ENCODE measurements around the gene PIAS3.
A peak's percentile ranks its signal among the peaks of the same experiment; 100 is the strongest.
"Not testable (repeated sequence)": the region's sequence is repeated elsewhere in the genome, so short reads cannot be mapped to it uniquely, and the experiment has no call there.

PIAS3 gene

DNA sequence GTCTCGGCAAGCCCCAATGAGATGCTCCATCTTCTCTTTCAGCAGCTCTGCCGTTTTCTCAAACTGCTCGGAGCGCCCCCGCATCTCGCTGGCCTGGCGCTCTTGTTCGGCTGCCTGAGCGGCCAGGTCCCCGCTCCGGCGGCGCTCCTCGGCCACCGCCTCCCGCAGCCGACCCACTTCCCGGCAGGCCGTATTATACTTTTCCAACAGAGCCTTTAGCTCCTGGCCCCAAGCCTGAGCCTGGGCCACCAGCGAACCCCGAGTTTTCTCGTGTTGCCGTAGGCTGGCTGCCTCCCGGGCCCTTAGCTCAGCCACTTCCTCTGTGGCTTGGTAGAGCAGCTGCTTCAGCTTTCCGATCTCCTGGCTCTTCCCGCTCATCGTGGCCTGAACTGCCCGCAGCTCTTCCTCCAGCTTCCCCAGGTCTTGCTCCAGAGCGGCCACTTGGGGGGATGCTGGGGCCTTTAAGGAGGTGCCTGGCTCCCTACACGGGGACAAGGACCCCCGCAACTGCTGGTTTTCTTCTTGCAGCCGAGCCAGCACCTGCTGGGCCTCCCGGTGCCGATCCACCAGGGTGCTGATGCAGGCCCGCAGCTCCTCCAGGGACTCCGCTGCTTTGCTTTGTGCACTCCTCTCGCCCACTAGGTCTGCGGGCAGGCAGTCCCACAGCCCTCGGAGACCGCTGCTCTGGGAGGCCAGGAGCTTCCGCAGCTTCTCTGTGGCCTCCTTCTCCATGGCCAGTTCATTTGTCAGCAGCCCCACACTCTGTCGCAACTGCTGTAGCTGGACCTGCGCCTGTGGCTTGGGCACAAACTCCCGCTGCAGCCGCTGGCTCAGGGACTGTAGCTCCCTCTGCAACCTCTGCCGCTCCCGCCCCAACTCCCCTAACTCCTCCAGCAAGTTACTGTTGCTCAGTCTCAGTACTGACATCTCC is 13.4 kb upstream of the PIAS3 start:
- DNase-seq = peak; percentile 50

DNA sequence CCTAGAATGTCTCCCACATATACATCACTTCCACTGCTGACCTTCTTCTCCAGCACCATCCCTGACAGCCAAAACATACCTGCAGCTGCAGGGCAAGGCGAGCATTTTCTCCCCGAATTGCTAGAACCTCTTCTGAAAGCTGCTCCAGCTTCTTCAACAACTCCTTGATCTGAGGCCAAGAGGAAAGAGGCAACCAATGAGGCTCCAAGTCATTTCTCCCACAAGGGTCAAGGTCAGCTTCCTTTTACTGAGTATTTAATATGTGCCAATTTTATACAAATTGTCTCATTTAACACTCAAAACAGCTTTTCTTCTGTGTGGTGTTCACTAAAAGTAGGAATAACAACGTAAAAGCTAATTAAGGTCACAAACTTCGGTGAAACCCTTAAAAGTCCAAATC is 9.4 kb upstream of the PIAS3 start:
- DNase-seq = no peak

DNA sequence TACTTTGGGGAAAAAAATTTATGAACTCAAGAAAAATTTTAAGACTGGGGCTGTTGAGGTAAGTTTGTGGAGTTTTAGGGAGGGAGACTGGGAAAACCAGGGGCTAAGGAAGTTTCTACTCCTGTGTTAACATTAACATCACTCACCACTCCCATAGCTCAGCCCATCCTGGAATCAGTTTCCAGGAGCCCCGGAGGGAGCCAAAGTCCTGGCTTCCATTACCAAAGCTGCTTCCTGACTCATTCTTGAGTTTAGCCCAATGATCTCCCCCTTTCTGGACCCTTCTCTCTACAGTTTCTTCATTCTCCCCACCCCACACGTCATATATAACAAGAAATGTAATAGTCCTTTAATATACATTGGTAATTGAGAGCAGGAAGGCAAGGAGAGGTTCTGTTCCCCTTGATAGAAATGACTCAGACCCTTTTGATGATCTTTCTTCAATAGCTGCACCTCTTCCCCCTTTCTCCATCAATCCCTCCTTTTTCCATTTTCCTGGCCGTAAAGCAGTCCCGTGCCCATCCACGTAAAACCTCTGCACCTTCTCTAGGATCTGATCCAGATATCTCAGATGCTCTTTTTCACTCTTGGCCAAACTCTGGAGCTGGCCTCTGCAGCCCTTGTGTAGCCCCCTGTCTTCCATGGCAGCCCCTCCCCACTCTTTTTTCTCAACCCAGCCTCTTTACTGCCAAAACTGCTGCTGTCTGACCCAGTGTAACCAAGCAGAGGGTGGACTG is 4.6 kb upstream of the PIAS3 start:
- DNase-seq = no peak

DNA sequence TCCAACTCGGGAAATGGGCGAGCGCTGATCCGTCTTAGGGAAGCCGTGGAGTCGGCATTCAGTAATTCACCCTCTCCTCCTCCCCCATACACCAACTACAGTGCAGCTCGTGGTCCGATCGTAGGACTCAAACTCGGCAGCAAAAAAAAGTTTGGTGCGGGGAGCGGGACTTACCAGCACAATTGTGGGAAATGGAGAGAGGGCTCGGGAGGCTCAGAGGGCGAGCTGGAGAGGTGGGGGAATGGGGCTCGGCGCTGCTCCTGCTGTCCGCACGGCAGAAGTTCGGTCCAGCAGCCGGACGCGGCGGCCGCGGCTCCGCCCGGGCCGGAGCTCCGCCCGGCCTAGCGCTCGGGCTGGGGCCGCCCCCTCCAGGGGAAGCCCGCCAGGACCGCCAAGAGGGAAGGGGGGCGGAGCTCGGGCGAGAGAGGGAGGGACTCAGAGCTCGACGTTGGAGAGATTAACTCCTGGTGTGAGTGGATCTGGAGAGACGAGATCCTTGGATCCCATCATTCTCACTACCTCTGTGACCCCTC is 676 bp upstream of the PIAS3 start:
- DNase-seq = peak; percentile 75

DNA sequence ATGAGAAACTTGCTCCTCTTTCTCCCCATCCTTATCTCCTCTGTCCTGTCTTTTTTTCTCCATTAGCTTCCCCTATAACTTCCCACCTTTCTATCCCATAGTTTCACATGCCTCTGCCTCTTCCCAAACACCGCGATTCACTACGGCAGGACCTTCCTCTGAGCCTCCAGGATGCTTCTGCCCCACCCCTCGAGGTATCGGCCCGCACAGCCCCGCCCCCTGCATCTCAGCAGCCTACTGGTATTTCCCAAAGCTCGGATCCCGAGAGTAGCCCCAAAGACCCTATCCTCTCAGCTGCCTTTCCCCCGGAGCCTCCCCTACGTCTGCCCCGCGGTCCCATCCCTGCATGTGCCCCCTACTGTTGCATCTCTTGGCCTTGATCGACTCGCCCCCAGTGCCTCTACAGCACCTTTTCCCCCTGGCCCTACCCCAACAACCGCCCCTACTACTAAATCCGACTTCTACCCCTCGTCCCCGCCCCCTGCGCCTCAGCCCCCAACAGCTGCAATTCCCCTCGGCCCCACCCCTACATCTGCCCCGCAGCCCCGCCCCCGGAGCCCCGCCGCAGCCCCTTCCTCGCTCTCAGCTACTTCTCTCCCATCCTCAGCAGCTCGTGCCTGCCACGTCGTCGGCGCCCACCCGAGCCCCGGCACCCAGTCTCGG is 512 bp downstream of the PIAS3 start:
- DNase-seq = no peak

DNA sequence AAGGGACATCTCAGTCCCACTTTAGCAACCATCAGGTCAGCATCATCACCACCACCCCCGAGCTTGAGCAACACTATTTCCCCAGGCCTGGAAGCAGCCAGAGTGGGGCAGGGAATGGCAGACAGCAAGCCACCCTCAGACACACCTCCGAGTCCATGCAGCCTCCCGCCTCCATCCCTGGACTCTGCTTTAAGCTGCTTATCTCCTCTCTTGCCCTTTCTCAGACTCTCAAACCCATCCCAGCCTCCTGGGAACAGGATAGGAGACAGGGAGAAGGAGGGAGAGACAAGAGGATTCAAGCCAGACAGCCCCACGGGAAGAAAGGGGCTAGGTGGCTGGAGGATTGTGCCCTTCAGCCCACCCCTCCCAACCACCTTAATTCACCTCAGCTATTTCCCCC is 1.7 kb downstream of the PIAS3 start:
- no peak for DNase-seq

DNA sequence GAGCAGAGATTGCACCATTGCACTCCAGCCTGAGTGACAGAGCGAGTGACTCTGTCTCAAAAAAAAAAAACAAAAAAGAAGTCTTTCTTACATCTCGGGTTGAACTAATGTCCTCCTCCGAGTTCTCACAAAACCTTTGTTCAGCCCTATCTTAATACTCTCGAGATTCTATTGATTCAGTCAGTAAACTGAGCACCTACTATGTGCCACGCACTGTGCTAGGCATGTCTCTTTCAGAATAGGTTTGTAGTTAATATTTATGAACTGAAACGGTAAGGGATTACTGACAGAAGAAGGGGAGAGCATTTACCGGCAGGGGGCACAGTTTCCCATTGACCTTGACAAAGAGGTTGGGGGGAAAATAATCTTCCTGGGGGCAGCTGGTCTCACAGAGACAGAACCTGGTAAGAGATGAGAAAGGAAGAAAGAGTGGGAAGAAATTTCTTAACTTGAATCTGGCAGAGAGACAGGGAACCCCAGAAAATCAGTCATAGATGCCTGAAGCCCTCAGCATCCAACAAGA is 3.4 kb downstream of the PIAS3 start:
- DNase-seq = no peak

DNA sequence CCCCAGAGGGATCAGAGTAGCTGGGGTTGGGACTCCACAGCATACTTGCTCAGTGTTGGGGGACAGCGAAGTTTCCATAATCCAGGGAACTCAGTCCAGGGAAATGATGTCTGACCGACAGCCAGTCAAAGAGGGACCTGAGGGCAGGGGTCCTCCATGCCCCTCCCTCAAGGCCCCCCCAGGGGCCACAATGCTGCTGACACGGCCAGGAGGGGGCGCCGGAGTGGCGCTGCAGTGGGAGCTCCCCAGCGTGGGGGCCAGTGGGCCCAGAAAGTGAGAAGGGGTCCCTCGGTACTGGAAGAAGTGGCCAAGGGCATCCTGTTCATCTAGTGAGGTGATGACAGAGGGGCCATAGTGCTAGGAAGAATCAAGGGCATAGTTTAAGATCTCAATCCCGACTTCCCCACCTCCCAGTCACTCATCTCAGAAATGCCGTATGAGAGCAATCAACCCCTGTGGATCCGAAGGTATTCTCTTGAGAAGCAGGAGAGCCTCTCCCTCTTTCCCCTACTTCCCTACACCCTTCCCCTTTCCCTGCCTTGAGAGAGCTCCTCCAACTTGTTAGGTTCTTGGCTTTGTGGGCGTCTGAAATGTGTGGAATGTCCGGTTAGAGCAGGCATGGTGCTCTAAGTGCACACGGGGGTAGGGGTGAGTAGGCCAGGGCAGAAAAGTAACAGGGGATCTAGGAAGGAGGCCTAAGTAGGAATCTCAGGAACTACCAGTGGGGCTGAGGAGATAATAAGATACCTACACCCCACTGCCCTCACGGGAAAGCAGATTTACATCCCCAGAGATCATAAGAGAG is 9.3 kb downstream of the PIAS3 start:
- no peak for DNase-seq

DNA sequence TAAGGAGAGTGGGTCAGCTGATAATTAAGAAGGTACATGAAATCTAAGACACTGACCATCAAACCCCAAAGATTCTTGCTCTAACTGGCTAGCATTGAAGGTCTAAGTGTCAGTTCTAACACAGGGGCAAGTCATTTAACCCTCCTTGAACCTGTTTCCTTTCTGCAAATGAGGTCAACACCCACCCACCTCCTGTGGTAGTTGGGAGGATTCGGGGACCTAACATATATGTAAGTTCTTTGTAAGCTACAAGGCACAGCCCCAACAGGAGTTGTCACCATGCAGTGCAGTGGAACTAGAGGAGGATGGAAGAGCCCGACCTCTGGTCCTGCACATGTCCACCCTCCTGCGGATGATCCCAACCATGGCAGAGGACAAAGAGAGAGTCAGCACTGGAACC is 11.1 kb downstream of the PIAS3 start:
- no peak for DNase-seq

DNA sequence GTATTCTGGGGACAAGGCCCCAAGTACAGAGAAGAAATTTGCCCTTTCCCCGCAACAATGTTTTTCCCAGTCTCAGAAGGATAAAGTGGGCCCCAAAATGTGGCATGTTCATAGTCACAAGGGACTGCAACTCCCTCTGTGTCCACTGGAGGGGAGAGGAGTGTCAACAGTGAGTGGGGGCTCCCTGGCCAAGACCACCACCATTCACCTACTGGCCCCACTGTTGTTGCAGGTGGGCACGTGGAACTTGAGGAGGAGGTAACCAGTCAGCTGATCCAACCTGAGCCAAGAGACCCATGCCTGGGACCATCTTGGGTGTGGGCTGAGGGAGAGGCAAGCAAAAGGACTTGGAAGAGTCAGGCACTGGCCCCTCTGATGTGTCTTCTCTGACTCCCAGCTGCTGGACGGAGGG is 12.7 kb downstream of the PIAS3 start:
- DNase-seq = peak; percentile 39

DNA sequence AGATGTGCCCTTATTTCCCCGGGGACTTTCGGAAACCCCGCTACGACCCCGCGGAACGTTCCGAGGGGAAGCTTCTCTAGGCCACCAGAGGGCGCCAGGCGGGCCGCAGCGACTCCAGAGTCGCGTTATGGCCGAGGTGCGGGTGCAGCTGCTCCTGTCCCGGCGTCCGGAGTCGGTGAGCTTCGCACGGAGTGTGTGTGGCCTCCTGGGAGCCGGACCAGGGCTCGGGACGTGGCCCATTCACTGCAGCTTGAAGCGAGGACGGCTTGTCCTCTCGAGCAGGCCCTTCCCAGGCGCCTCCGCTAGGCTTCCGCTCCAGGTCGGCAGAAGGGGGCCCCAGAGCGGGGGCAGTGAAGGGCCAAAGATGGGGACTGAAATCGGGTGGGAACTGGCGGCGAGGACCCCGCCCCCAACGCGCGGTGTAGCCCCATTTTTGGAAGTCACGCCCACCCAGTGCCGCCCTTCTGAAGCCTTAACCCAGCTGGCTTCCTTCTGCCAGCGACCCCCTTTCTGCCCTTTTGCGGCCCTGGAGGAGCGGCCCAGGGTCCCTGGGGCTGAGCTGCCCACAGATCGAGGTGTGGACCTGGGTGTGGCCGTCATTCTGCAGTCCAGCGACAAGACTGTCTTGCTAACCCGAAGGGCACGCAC is 13.2 kb downstream of the PIAS3 start, which contains the start of gene NUDT17:
Gene NUDT17, plus strand, starts transcription at position 117 of the 648 bp plus-strand sequence. Its CDS starts 11 bp downstream, at position 128.
- DNase-seq = peak; percentile 81

DNA sequence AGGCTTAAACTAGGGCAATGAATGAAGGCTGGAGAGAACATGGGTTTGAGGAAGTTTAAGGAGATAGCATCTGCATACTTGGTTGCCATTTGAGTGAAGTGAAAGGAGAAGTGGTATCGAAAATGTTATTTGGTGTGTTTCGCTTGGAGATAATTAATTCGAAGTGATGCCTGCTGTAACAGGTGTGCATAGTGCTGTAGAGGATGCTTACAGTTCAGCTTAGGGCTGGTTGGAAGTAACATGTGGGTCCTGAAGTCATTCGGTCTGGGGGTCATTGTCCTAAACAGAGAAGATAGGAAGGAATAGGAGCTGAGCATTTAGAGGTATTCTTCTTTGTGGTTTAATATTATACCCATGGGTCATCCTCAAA is 13.8 kb downstream of the PIAS3 start:
- no peak for DNase-seq

DNA sequence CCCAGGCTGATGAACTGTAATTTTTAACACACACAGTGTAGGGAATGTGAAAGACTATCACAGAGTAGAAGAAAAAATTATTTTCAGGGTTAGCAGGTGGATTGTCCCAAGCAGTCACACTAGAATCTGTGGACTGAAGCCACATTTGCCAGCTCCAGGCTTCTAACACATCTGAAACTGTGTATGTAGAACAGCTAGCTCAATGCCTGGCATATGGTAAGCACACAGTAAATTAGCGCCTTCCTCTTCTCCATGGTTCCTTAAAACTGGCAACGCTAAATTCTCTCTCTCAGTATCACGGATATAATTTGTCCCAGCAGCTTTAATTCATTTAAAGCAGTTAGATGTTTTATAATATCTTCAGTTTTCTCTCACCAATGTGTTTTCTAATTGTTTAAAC is 15.8 kb downstream of the PIAS3 start:
- DNase-seq = no peak

DNA sequence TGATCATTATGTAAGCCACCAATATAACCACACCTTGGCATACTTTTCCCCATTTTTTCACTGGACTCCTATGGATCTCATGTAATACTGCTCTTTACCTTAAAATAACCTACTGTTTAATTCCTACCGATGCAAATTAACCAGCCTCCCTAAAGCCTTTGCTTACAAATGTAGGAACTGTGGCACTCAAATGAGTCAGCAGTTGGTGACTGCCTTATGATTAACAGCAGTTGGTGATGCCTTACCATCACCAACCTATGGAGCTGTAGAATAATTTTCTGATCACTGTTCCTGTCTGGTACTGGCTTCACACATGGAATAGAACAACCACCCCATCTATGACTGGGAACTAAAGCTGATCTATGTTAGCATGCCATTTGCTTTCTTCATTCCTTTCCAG is 21.2 kb downstream of the PIAS3 start:
- DNase-seq = no peak

DNA sequence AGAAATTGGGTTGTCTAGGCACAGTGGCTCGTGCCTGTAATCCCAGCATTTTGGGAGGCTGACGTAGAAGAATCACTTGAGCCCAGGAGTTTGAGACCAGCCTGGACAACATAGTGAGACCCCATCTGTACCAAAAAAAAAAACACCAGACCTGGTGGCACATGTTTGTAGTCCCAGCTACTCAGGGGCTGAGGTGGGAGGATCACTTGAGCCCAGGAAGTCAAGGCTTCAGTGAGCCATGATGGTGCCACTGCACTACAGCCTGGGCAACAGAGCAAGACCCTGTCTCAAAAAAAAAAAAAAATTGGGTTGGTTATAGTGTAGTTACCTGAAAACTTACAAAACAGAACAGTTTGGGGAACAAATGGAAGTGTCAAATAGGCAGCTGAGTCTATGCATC is 28.1 kb downstream of the PIAS3 start:
- not testable (repeated sequence) for DNase-seq

DNA sequence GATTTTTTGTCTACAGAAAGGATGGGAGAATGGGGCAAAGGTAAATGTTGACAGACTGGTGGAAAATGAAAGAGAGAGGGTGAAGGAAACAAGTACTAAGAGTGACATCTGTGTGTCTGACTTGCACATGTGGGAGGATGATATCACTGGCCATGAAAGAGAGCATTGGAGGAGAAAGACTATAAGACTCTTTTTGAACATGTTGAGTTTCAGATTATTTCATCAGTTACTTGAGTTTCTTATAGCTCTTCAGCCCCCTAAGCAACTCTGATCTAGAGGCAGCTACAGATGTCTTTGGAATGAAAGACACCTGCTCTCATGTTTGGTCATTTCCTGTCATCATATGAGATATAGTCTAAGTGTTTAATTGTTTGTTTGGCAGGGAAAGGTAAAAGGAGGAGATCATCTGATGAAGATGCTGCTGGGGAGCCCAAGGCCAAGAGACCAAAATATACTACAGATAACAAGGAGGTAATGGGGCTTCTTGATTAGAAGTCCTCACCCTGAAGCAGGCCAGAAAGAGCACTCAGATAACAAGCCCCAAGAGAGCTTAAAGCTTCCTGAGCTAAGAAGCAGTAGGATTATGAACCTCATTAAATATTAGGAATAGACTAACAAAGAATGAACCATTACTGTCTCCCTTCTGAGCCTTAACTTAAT is 30.4 kb downstream of the PIAS3 start:
- no peak for DNase-seq

DNA sequence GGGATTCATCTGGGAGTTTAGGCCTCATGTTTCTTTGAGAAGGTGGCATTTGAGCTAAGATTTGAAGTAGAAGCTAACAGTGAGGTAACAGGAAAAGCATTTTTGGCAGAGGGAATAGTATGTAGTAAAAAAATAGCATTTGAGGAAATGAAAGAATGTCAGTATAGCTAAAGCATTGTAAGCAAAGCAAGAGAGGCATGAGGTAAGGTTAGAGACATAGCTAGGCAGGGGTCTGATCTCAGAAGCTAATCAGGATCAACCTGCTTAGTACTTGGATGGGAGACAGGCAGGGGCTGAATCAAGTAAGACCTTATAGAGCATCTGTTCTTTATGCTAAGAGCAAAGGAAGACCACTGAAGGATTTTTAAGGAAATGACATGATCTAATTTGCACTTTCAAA is 30.9 kb downstream of the PIAS3 start:
- DNase-seq = no peak

DNA sequence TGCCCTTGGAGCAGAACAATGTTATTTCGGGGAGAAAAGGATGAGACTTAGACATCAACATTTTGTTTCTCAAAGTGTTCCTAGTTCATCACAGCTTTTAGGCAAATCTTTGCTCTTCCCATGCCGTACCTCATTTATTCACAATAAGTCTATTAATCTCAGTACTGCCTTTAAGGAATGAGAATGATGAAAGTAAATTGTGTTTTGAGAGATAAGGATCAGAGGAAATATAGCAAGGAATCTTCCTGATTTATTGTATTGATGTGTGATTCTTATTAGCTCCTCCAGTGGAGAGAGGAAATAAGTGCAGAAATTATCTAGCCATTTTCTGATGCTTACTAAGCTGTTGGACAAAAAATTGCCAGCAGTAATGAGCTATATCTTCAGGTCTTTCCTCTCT is 32.9 kb downstream of the PIAS3 start:
- DNase-seq = no peak

DNA sequence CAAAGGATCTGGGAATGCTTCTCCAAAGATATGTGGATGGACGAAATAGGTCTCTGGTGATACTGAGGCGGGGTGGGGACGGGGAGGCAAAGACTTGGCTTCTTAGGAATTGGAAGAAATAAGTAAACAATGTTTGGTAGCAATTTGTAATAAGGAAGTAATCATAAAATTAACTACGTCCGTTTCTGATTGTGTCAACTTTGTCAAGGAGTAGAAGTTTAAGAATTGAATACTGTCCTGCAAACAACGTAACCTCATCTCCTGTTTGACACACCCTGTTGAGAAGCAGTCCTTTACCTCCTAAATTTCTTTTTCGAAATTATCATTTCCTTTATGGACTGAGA is 34.4 kb downstream of the PIAS3 start:
- DNase-seq = no peak

DNA sequence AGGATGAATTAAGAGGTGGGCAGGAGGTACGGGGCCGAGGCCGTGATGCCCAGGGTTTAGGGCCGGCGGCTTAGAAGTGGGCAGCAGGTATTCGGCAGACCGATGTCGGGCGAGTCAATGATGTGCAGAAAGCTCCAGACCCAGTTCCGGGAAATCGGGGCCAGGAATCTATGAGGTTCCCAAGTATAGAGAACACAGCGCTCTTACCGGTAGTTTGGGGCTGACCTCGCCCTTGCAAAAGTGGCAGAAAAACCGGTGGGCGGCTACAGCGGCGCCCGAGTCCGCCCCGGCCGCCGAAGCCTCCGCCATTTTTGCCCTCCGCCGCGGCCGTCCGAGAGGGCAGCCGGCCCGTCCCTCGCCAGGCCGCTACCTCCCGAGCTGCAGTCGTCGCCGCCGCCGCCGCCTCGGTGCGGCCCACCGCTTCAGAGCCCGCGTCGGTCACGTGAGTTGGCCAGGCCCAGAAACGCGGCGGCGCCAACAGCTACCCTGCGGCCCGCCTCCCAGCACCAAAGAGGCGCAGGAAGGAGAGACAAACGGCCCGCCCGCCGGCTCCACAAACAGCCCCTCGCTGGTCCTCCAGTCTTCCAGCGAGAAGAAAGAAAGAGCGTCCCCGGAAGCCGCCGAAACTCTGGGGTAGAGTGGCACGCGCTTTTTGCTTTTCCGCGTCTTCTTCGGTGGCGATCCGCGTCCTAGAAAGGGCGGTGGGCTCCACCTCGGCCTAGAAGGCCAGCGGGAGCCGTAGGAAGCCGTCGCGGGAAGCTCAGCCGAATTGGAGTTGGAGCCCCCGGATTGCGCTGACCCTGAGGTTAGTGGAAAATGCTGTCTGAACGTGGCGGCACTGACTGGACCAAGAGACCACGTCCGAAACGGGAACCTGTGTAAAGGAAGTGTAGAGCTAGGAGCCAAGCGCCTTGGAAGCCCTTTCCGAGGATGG is 35.0 kb downstream of the PIAS3 start, which contains the start of the genes POLR3C and RNF115:
Gene POLR3C, plus strand, starts transcription at position 636 of the 934 bp plus-strand sequence. CDS start 1,577 bp downstream, outside the sequence.
Gene RNF115, minus strand, starts transcription at position 531 of the 934 bp plus-strand sequence. Its CDS starts 222 bp downstream, at position 309.
- DNase-seq = peak; percentile 85
